Right atrium auricular region (tissue), 2 donors: Measurements from ENCODE around the gene PITX1. TPM values are rescaled to one million over a fixed set of nuclear protein-coding genes. Genes with fewer than 3 reads are reported as not detected.

Experiments used
- DNase-seq: peaks from one replicate; pipeline ENCODE4 v3.0.0-alpha.2; 2019; ENCODE audit warnings: low spot score
- H3K27ac ChIP-seq, 2 donors: fragments of 200-600 bp; sonication (generic); 1 replicate in 1 of 2; 2 replicates in 1 of 2; pipeline ENCODE4 v1.5.1; 2016 to 2019
- H3K27me3 ChIP-seq, 2 donors: fragments of 200-600 bp; sonication (generic); one replicate each; pipeline versions ENCODE4 v1.5.1 to v1.6.0; 2017 to 2019
- H3K36me3 ChIP-seq: fragments of 200-600 bp; sonication (generic); one replicate; pipeline ENCODE4 v1.5.1; 2016
- H3K4me1 ChIP-seq, 2 donors: fragments of 200-600 bp; sonication (generic); one replicate each; pipeline versions ENCODE4 v1.5.1 to v1.6.0; 2017 to 2019
- H3K4me3 ChIP-seq, 2 donors: fragments of 200-600 bp; sonication (generic); 1 replicate in 1 of 2; 2 replicates in 1 of 2; pipeline ENCODE4 v1.5.1; 2017 to 2019; ENCODE audit warnings: mild to moderate bottlenecking in 1 of 2, moderate library complexity in 1 of 2
- H3K9me3 ChIP-seq, 2 donors: fragments of 200-600 bp; sonication (generic); one replicate each; pipeline ENCODE4 v1.5.1; 2019
- CTCF ChIP-seq, 2 donors: fragments of 200-600 bp; sonication (generic); IDR thresholded peaks; one replicate each; pipeline ENCODE4 v1.5.1; 2019; ENCODE audit warnings: antibody characterized with exemption in 2 of 2
- total RNA-seq, 2 donors: library from RNA; depleted of rRNA; stranded (reverse); fragments of >200 nt; gene quantifications; one replicate each; pipeline ENCODE4 v1.1.0, GENCODE V29; 2016

PITX1 gene
- total RNA-seq, 2 donors from 2014 or later = not detected

GRCh38 chr5:135045488-135045887, 11.5 kb upstream of the PITX1 start:
- Histone ChIP-seq H3K9me3 (no peaks in the 10 kb centered on the region), H3K4me1 (peaks cover 0 to 4% of the 10 kb centered on the region in 2 donors), H3K36me3 (no peaks in the 10 kb centered on the region), H3K27ac (no peak overlapping the region), H3K27me3 (peaks cover 7 to 13% of the 10 kb centered on the region in 2 donors), H3K4me3 (no peak overlapping the region)
- no peak for TF ChIP-seq CTCF (IDR thresholded peaks at IDR 0.05)
- no peak for DNase-seq

GRCh38 chr5:135042595-135042994, 8.6 kb upstream of the PITX1 start:
- no peak for TF ChIP-seq CTCF (IDR thresholded peaks at IDR 0.05)
- peaks cover 31 to 39% of the 10 kb centered on the region in 2 donors for H3K27me3 ChIP-seq
- DNase-seq = no peak
- peaks cover 0 to 24% of the 10 kb centered on the region in 2 donors for H3K4me1 ChIP-seq
- no peaks in the 10 kb centered on the region for H3K9me3 ChIP-seq
- H3K4me3 ChIP-seq = no peak overlapping the region
- no peak overlapping the region for H3K27ac ChIP-seq
- H3K36me3 ChIP-seq = no peaks in the 10 kb centered on the region

GRCh38 chr5:135041726-135042125, 7.7 kb upstream of the PITX1 start:
- Histone ChIP-seq H3K27ac (no peak overlapping the region), H3K4me3 (no peak overlapping the region), H3K9me3 (no peaks in the 10 kb centered on the region), H3K36me3 (no peaks in the 10 kb centered on the region), H3K4me1 (peaks cover 0 to 24% of the 10 kb centered on the region in 2 donors), H3K27me3 (peaks cover 39 to 47% of the 10 kb centered on the region in 2 donors)
- DNase-seq = no peak
- TF ChIP-seq CTCF (IDR thresholded peaks at IDR 0.05) = no peak

GRCh38 chr5:135041145-135041587, 7.1 kb upstream of the PITX1 start:
- Histone ChIP-seq H3K27me3 (peaks cover 39 to 49% of the 10 kb centered on the region in 2 donors), H3K4me3 (no peak overlapping the region), H3K36me3 (no peaks in the 10 kb centered on the region), H3K27ac (no peak overlapping the region), H3K9me3 (no peaks in the 10 kb centered on the region), H3K4me1 (peaks cover 0 to 24% of the 10 kb centered on the region in 2 donors)
- no peak for DNase-seq
- TF ChIP-seq CTCF (IDR thresholded peaks at IDR 0.05) = no peak

GRCh38 chr5:135040333-135041144, 6.5 kb upstream of the PITX1 start:
- Histone ChIP-seq H3K27me3 (peaks cover 40 to 49% of the 10 kb centered on the region in 2 donors), H3K36me3 (no peaks in the 10 kb centered on the region), H3K27ac (no peak overlapping the region), H3K9me3 (no peaks in the 10 kb centered on the region), H3K4me1 (peaks cover 0 to 24% of the 10 kb centered on the region in 2 donors), H3K4me3 (no peak overlapping the region)
- no peak for TF ChIP-seq CTCF (IDR thresholded peaks at IDR 0.05)
- no peak for DNase-seq

- DNase-seq = no peak
- H3K4me1 ChIP-seq = peaks cover 0 to 24% of the 10 kb centered on the region in 2 donors
- no peak for TF ChIP-seq CTCF (IDR thresholded peaks at IDR 0.05)
- H3K4me3 ChIP-seq = no peak overlapping the region
- peaks cover 45 to 49% of the 10 kb centered on the region in 2 donors for H3K27me3 ChIP-seq
- no peaks in the 10 kb centered on the region for H3K36me3 ChIP-seq
- no peak overlapping the region for H3K27ac ChIP-seq
- H3K9me3 ChIP-seq = no peaks in the 10 kb centered on the region
Observed at GRCh38 chr5:135040034-135040332, 6.0 kb upstream of the PITX1 start.
